RCC 7860 (cell line): Measurements from ENCODE around the gene UBQLN1.
"Not testable (repeated sequence)": the region's sequence is repeated elsewhere in the genome, so short reads cannot be mapped to it uniquely, and the experiment has no call there.

Source experiments
- DNase-seq: peaks from one replicate; pipeline ENCODE4 v3.0.0-alpha.2; 2015; ENCODE audit warnings: low spot score
- FAIRE-seq: peaks from 2 replicates; lab custom pipeline; 2012; peaks lifted over from hg19 to GRCh38; lab: Jason Lieb, UNC

The UBQLN1 gene

DNA sequence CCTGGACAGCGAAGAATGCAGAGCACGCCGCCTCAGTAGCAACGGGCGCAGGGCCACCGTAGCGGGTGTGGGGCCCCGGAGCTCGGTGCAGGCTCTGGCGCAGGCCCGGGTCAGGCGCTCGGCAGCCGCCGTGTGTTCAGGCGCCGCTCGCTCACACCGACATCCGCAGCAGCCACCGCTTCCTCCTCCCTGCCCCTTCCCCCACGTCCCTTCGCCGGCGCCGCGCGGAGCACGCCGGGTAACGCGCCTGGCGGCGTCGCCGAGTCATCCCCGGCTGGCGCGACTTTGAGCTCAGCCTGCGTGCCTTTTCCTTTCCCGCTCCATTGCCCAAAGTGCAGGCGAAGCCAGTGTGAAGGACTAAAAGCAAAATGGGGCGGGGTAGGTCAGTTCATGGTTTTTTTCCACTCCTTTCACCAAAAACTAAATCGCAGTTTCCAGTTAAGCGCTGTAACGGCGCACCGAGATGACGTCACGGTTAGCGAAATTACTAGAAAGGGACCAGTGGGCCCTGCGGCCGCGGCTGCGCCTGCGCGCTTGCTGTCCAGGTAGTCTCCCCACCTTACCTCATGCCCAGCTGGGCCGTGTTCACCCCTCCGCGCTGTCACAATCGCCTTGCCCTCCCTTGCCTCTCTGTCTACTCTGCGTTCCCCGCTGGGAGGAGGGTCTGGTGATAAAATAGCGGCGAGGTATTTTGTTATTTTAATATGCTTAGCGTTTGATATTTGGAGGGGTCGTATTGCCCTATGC is at the start of gene UBQLN1:
Gene UBQLN1 (minus strand): TSS at position 191 of the 747 bp plus-strand sequence. CDS start 279 bp downstream, outside the sequence.
- FAIRE-seq = no peak
- DNase-seq = peak; percentile 84

DNA sequence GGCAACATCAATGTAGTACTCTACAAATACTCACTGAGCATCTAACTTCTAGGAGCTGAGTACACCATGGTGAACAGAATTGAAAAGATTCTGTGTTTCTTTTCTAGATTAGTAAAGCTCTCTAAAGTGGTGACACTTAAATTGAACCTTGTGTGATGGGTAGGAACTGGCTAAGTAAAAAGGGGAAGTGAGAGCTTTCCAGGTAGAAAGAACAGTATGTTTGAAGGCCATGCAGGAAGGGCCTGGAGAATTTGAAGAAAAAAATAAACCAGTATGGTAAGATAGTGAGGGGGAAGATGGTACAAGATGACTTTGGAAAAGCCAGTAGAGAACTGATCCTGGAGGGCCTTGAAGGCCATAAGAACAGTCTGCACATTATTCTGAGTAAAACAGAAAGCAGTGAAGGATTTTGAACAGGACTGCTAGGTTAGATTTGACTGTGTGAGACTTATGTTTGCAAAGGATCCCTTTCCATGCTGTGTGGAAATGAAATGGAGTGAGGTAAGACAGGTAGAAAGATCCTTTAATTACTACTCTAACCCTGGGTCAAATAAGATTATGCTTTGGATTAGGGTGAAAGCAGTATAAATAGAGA is 46.7 kb upstream of the UBQLN1 start:
- DNase-seq = no peak
- no peak for FAIRE-seq

DNA sequence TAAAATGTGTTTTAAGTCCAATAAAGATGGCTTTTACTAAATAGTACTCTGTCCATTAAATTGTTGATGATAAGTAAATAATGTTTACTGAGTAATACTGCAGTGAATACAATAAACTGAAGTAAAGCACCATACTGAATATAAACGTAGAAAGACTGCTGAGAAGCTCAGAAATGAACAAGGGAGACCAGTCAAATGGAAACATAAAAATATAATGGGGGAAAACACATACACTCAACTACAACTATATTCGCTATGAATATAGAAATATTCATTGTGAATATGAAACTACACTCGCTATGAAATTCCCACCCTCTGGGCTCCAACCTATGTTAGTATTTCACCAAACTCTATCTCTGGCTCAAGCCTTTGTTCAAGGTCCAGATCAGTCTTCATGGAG is 41.9 kb upstream of the UBQLN1 start:
- FAIRE-seq (no peak), DNase-seq (no peak)

DNA sequence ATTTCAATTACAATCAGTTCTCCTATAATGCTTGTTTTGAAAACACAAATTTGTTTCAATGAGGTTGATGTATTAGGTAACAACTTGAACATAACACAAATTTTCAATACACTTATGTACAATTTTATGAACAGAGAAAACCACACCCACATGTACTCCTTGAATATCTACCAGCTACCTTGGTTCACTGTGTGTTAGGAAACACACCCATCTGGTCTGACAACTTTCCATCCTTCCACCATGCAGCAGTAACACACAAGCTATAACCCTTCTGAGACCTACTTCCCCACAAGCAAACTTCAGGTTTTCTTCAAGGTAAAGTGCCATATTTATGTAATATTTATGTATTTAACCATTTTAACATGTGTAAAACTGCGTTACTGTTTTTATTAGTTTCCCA is 36.4 kb upstream of the UBQLN1 start:
- DNase-seq = no peak
- no peak for FAIRE-seq

DNA sequence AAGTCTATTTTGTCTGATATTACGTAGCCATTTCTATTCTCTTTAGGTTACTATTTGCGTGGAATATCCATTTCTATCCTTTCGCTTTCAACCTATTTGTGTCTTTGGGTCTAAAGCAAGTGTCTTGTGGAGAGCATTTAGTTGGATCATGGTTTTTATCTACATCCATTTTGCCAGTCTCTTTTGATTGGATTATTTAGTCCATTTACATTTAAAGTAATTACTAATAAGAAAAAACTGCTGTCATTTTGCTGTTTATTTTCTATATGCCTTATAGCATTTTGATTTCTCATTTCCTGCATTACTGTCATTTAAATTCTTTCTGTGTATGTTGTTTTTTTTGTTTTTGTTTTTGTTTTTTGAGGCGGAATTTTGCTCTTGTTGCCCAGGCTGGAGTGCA is 26.0 kb upstream of the UBQLN1 start:
- DNase-seq (no peak), FAIRE-seq (no peak)

DNA sequence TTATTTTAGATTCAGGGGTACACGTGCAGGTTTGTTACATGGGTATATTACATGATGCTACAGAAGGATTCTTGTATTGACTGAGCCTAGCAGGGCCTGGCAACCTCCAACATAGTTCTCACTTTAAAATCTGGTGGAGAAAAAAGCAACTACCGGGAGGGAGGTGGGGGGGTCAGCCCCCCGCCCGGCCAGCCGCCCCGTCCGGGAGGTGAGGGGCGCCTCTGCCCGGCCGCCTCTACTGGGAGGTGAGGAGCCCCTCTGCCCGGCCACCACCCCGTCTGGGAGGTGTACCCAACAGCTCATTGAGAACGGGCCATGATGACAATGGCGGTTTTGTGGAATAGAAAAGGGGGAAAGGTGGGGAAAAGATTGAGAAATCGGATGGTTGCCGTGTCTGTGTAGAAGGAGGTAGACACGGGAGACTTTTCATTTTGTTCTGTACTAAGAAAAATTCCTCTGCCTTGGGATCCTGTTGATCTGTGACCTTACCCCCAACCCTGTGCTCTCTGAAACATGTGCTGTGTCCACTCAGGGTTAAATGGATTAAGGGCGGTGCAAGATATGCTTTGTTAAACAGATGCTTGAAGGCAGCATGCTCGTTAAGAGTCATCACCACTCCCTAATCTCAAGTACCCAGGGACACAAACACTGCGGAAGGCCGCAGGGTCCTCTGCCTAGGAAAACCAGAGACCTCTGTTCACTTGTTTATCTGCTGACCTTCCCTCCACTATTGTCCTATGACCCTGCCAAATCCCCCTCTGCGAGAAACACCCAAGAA is 21.0 kb upstream of the UBQLN1 start:
- not testable (repeated sequence) for FAIRE-seq, DNase-seq

DNA sequence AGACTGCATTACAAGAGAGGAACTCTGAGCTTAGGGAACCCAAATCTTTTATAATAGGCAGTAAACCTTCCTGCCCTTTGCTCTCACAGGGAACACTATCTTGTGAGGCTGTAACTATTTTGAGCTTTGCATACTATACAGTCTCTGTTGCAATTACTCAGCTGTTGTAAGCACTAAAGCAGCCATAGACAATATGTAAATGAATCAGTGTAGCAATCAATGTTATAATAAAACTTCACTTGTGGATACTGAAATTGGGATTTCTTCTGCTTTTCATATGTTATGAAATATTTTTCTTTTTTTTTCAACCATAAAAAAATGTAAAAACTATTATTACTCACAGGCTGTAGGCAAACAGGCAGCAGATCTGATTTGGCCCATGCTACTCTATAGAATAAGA is 16.7 kb upstream of the UBQLN1 start:
- no peak for FAIRE-seq

DNA sequence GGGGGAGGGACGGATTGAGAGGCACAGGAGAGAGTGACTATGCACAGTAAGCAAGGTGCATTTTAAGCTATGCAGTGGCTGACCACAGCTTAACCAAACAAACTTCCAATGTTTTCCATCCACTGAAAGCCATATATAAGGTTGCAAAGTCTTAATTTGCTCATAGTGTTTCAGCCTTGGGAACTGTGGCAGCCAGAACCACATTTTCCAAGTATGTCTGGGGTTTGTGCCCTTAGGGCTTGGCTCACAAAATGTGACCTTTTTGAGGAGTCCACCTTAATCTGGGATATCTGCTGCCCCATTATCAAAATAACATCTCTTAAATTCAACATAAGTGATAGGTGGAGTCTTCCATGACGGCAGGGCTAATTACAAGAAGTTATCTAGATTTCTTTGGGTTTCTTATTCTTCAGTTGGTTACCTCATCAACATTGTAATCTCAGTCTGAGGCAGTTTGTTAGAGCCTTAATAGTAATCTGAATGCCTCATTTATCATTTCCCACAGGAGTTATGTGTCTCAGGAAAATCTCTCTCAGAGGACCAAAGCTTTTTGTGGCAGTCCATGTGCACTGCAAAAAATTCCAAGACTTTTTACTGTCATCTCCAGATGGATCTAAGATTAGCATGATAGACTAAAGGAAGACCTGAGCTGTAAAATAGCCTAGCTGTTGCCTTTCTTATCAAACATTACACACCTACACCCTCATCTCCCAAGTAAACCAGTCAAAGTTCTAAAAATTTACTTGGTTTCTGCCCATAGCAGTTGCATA is 15.2 kb upstream of the UBQLN1 start:
- no peak for DNase-seq
- FAIRE-seq = no peak

More for the DNA sequence above, 16.7 kb upstream of the UBQLN1 start:
- no peak for DNase-seq

DNA sequence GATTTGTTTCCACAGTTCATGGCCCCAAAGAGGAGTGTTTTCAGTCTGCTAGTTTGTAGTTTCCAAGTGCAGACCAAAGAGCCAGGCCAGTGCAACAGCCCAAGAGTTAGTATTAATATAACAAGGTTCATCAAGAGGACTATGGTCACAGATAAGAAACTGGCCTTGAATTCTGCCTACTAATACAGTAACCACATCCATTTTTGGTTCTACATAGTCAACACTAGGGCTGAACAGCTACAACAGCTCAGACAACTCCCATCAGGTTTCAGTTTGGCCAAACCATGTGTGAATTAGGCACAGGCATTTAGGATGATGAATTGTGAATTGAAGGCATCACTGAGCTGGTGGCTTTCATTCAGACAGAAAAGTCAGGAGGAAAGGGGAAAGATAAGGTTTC is 13.8 kb upstream of the UBQLN1 start:
- FAIRE-seq (no peak), DNase-seq (no peak)

DNA sequence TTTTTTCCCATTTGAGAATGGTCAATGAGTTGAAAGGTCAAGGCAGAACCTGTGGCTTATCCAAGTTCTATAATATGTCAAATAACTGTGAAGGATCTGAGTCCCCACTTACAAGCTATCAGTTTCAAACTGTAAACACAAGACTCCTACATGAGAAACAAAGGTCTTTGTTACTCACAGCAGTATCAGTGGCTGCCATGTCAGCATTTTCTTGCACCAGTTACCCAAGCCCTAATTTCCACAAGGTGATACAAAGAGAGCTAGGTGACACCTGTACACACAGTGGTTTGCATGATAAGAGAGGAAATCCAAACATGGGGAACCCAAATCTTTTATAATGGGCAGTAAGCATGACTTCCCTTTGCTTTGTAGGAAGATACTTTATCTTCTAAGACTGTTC is 8.0 kb upstream of the UBQLN1 start:
- DNase-seq (no peak), FAIRE-seq (no peak)

DNA sequence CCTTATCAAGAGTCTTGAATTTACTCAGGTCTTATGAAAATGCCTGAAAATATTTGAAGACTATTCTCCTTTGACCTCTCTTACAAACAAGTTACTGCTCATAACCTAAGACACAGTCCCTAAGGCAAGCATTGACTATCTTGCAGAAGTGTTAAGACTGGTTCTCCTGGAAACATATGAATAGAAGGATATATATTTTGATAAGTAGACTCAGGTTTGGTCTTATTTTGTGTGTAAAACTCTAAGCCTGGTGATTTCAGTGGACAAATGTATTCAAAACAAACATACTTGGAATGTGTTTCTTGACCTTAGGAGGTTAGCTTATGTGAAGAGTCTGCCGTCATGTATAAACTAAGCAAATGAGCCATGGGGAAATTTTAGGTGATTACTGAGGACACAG is 7.5 kb upstream of the UBQLN1 start:
- FAIRE-seq (no peak), DNase-seq (no peak)

DNA sequence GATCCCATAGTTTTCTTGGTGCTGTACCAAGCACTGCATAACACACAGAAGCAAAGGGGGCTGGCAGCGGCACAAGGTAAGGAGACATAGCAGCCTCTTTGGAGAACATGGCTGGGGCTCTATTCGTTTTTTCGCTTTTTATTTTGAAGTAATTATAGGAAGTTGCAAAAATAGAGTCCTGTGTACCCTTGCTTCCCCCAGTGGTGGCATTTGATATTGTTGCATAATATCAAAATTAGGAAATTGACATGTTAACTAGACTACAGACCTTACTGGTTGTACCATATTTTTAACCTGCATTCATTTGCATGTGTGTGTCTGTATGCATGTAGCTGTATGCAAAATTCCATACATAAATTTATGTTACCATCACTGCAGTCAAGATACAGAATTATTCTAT is 6.6 kb upstream of the UBQLN1 start:
- FAIRE-seq = no peak
- no peak for DNase-seq

DNA sequence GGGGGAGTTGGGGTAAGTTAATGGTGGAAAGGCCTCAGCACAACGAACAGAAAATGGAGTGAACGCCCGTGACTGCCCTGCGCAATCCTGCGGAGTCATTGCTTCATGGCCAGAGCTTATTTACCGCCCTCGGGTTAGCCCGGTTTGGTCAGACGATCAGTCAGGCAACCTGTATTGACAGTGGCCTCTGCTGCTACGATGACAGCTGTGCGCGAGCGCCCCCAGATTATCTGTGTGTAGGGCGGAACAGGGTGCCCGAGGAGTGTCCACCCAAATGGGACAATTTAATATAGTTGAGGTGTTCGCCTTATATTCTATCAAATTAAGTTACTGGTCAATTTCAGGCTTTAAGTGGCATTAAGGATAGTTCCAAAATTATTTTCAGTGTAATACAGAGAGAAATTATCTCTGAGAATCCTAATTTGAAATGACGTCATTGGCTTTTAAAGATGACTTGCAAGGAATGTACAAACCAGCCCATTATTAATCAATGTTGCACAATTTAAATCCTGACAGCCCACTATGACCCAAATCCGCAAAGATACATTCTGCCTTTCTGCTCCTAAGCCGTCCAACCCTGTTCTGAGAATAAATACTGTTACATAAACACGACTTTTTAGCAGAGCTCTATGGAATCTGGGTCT is 879 bp upstream of the UBQLN1 start:
- FAIRE-seq (no peak), DNase-seq (peak; percentile 28)

DNA sequence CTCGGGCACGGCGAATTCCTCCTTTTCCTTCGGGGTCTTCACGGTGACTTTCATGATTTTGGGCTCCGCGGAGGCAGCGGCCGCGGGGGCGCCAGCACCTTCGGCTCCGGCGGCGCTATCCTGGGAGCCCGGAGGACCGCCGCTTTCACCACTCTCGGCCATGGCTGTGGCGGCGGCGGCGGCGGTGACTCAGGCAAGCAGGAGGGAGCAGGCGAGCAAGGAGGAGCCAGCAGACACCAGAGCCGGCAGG is 315 bp downstream of the UBQLN1 start:
- peak; percentile 64 for DNase-seq
- FAIRE-seq = no peak

DNA sequence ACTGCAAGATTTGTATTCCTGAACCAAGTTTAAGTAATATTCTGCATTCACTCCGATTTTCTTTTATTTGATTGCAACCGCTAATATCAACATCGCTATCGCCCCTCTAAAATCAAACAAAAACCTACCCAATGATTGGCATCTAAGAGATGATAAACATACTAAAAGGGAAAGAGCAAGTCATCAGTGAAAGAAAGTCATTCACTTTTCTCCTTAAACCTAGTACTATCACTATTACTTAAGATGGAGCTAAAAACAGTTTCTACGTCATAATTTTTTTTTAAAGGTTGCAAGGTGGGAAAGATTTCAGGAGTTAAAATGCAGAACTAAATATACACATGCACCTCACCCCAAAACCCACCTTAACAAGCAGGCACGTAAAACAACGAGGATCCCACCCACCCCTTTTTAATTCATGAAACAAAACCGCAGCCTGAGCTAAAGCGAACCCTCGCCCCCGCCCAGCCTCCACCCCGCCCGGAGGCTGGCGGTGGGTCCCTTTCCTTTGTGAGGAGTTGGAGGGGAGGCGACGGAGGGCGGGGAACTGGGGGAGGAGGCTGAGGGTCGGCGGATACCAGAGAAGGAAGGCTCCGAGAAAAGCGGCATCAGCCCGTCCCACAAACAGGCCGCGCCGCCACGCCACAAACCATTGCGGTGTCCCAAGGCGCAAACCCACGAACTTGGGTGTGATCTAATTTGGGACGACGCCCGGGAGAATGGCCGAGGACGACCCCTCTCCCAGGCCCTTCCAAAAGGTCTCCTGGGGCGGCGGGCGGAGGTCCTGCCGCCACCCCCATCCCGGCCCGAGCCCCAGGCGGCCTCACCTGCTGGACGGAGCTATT is 861 bp downstream of the UBQLN1 start:
- FAIRE-seq (no peak), DNase-seq (no peak)

DNA sequence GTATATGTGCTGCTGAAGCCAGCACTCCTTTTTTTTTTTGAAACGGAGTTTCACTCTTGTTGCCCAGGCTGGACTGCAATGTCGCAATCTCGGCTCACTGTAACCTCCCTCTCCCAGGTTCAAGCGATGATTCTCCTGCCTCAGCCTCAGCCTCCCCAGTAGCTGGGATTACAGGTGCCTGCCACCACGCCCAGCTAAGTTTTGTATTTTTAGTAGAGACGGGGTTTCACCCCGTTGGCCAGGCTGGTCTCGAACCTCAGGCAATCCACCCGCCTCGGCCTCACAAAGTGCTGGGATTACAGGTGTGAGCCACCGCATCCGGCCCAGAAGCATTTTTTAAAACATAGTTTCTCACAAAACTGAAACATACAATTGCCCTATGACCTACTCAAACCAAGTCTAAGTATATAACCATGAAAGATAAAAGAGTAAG is 2.5 kb downstream of the UBQLN1 start:
- FAIRE-seq, DNase-seq: not testable (repeated sequence)

DNA sequence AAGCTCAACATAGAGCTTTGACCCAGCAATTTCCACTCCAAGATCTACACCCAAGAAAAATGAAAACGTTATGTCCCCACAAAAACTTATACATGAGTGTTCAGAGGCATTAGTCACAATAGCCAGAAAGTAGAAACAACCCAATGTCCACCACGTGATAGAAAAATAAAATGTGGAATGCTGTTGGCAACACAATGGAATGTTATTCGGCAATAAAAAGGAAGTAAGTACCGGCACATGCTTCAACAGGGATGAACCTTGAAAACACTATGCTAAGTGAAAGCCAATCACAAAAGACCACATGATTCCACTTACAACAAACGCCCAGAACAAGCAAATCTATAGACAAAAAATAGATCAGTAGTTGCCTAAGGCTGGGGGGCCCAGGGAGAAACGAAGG is 6.0 kb downstream of the UBQLN1 start:
- FAIRE-seq (no peak), DNase-seq (peak; percentile 25)

DNA sequence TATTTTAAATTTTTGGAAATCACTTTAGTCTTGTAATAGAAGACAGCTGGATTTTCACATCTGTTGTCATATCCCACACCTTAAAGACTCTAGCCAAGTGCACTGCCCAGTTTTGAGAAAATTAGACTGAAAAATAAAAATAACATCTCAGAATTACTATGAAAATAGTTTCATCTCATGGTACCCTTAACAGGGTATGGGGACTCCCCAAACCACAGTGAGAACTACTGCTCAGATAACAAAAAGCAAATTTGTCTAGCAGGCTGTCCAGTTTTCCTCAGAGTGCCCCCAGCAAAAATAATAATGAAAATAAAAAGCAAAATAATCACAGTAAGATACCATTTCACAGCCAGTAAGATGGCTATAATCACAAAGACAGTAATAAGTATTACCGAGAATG is 6.5 kb downstream of the UBQLN1 start:
- FAIRE-seq (no peak), DNase-seq (no peak)

DNA sequence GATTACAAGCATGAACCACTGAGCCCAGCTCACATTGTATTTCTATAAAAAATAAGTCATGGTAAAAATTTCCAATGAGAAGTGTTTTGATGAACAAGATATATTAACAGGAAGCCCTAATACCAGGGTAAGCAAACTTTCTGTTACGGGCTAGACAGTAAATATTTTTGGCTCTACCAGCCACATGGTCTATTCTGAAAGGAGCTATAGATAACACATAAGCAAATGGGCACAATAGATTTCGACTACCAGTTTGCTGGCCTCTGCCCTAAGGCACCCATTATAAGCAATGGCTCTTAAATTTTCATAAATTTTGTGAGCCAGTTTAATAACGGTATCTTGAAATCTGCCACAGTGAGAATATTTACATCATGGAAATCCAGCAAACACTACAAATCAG is 8.1 kb downstream of the UBQLN1 start:
- no peak for DNase-seq
- no peak for FAIRE-seq

DNA sequence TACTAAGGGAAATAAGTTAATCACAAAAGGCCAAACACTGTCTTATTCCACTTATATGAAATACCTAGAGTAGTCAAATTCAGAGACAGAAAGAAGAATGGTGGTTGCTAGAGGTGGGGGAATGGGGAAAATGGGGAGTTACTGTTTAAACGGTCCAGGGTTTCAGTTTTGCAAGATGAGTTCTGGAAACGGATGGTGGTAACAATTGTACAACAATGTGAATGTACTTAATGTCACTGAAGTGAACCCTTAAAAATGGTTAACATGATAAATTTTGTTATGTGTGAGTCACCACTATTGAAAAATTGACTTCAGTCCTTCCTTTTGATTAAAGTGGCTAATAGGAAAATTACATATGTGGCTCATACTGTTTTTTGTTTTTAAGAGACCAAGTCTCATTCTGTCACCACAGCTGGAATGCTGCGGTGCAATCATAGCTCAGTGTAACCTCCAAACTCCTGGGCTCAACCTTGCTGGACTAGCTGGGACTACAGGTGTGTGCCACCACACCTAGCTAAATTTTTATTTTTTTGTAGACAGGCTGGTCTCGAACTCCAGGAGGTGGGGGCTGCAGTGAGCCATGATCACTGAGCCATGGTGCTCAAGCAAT is 8.7 kb downstream of the UBQLN1 start:
- no peak for FAIRE-seq
- no peak for DNase-seq
